ENCODE results near the gene TMEM134. TPM values are rescaled to one million over a fixed set of nuclear protein-coding genes. Genes with fewer than 3 reads are reported as not detected.

The TMEM134 gene
- total and polyA plus RNA-seq, 2 donors (not counting 3 experiments of a cell fraction or from before 2014, with no cell fraction given) = 33.4 to 207 TPM

- H3K79me2 ChIP-seq (ENCODE audit: control insufficient read depth, insufficient read depth, low read length) = no peaks in the 10 kb centered on the region
- H2AFZ ChIP-seq (ENCODE audit: low read depth, low read length) = no peak overlapping the region
- intact Hi-C loops (cut with micrococcal nuclease) (no loop called here), dilution Hi-C loops (cut with MboI; ENCODE audit: extremely low pct_ligation_motif_present, low sequenced_read_pairs) (no loop called here)
- H3K9ac ChIP-seq (replicated peaks; ENCODE audit: extremely low read depth, insufficient read depth, low read length) = no peak overlapping the region
- H3K4me3 ChIP-seq (replicated peaks in 1 of 3; ENCODE audit: insufficient read depth in 1 of 3, low read depth in 1 of 3, low read length in 3 of 3) = no peak overlapping the region
- H3K4me1 ChIP-seq (ENCODE audit: control insufficient read depth, extremely low read depth, insufficient read depth, low read length) = no peaks in the 10 kb centered on the region
- no peak for FAIRE-seq
- H3K9me3 ChIP-seq (replicated peaks; ENCODE audit: control insufficient read depth, insufficient read depth, low read length) = no peaks in the 10 kb centered on the region
- no peaks in the 10 kb centered on the region for H3K36me3 ChIP-seq (ENCODE audit: control insufficient read depth in 2 of 2, extremely low read depth in 1 of 2, insufficient read depth in 2 of 2, low read length in 2 of 2)
- CTCF ChIA-PET = interaction anchor here (1.2 kb wide), 1 partner anchor 26 kb away, joined by 3 read pairs; no protein-coding TSS in a partner anchor
- DNase-seq (ENCODE audit: low read depth, low spot score) = no peak
- H3K27me3 ChIP-seq (ENCODE audit: control insufficient read depth in 2 of 2, insufficient read depth in 2 of 2, low read length in 2 of 2) = peaks cover 3 to 6% of the 10 kb centered on the region in 2 experiments
- POLR2A ChIA-PET = no interaction called here
- TF ChIP-seq GATA2 (IDR thresholded peaks at IDR 0.05; ENCODE audit: insufficient read depth, insufficient read length, low read depth, low read length) (no peak), MAX (IDR thresholded peaks at IDR 0.05; ENCODE audit: insufficient read depth, insufficient read length) (no peak), JUN (IDR thresholded peaks at IDR 0.05; ENCODE audit: borderline replicate concordance, insufficient read depth, insufficient read length, low read depth) (no peak), POLR2A (IDR thresholded peaks at IDR 0.05; ENCODE audit: low read depth, low read length) (no peak), FOS (IDR thresholded peaks at IDR 0.05; ENCODE audit: borderline replicate concordance, insufficient read depth, low read length) (no peak), CTCF (IDR thresholded peaks at IDR 0.05; ENCODE audit: extremely low read depth in 1 of 2, insufficient read depth in 1 of 2, low read depth in 1 of 2, low read length in 2 of 2) (no peak), POLR2AphosphoS5 (IDR thresholded peaks at IDR 0.05; ENCODE audit: insufficient read depth, low read depth, low read length) (no peak)
- no peaks in the 10 kb centered on the region for H3K9me1 ChIP-seq (replicated peaks; ENCODE audit: control insufficient read depth, extremely low read depth, insufficient read depth, low read length)
- no peak overlapping the region for H3K27ac ChIP-seq (ENCODE audit: insufficient read depth, low read depth, low read length)
- no peaks in the 10 kb centered on the region for H4K20me1 ChIP-seq (replicated peaks; ENCODE audit: control insufficient read depth, extremely low read depth, insufficient read depth, low read length)
- no TSS peak for BruUV-seq (replicated peaks)
- no peak overlapping the region for H3K4me2 ChIP-seq (ENCODE audit: insufficient read depth, low read length)
These were observed 48.9 kb upstream of the TMEM134 start for GRCh38 chr11:67517784-67518552.
